Neuron (in vitro differentiated cells): ENCODE measurements around the gene SDK2.
"Not testable (repeated sequence)": the region's sequence is repeated elsewhere in the genome, so short reads cannot be mapped to it uniquely, and the experiment has no call there.

Source experiments
- H2AFZ ChIP-seq: one replicate; pipeline ENCODE4 v1.6.1; 2013; ENCODE audit warnings: low read depth, mild to moderate bottlenecking, inconsistent platforms, low read length, moderate library complexity
- H3K27me3 ChIP-seq: one replicate; pipeline ENCODE4 v1.6.1; 2013; ENCODE audit warnings: low read length; ENCODE audit not compliant: insufficient read depth
- H3K36me3 ChIP-seq: one replicate; pipeline ENCODE4 v1.6.1; 2013; ENCODE audit warnings: low read length; ENCODE audit not compliant: insufficient read depth
- H3K4me1 ChIP-seq: one replicate; pipeline ENCODE4 v1.6.1; 2013; ENCODE audit warnings: low read length; ENCODE audit not compliant: insufficient read depth
- H3K4me3 ChIP-seq: 2 replicates; pipeline ENCODE4 v1.5.1; 2013; ENCODE audit warnings: mild to moderate bottlenecking, low read length, moderate library complexity
- H3K9me3 ChIP-seq: one replicate; pipeline ENCODE4 v1.6.1; 2013; ENCODE audit warnings: low read length

Gene SDK2

DNA sequence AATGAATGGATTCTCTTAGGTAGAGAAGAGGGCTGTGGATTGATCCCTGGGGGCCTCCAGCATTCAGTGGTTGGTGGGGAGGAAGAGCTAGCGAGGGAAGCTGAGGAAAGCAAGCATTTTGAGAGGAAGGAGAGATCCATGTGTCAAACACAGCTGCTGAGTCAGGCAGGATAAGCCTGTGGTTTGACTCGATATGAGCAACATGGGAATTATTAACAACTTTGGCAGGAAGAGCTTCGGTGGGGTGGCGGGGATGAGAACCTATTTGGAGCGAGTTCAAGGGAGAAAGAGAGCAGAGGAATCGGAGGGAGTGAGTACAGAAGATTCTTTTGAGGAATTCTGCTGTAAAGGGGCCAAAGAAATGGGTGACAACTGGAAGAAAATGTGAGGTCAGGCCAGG lies 273.0 kb downstream of the SDK2 start:
- H3K27me3 ChIP-seq: no peaks in the 10 kb centered on the region
- H2AFZ ChIP-seq: no peak overlapping the region
- no peak overlapping the region for H3K4me3 ChIP-seq
- peaks cover 4% of the 10 kb centered on the region for H3K4me1 ChIP-seq
- no peaks in the 10 kb centered on the region for H3K9me3 ChIP-seq
- H3K36me3 ChIP-seq: peaks cover 16% of the 10 kb centered on the region

DNA sequence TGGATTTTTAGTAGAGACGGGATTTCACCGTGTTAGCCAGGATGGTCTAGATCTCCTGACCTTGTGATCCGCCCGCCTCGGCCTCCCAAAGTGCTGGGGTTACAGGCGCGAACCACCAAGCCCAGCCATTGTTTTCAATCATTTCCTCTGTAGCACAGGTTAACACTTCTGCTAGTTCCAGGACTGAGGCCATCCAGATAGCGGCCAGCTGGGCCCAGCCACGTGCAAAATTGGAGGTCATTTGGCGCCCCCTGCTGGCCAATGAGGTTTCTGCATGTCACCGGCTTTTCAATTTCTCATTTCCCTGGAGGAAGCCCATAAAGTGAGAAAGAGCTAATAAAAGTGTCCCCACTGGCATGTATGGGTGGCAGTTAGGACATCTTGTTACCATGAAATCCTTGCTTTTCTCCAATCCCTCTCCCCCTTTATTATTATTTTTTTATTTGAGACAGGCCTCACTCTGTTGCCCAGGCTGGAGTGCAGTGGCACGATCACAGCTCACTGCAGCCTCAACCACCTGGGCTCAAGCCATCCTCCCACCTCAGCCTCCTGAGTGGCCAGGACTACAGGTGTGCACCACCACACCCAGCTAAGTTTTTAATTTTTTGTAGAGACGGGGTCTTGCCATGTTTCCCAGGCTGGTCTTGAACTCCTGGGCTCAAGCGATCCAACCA lies 274.3 kb downstream of the SDK2 start:
- H3K4me1 ChIP-seq: peaks cover 13% of the 10 kb centered on the region
- not testable (repeated sequence) for H3K27me3 ChIP-seq, H3K4me3 ChIP-seq

DNA sequence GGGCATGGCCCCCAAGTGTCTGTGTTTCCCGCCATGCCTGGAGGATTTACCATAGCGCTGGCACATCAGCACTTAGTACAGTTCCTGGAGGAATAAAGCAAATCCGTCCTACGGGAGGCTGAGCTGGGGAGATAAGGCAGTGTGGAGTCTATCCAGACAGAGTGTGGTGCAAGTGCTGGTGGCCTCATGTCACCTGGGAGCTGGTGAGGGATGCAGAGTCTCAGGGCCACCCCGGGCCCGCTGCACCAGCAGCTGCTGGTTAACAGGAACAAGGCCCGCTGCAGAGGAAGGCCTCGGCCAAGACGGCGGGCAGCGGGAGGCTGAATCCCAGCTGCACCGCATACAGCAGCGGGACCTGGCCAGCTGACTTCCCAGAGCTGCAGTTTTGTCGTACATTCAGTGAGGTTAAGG lies 275.1 kb downstream of the SDK2 start:
- Histone ChIP-seq H3K27me3 (no peaks in the 10 kb centered on the region), H3K9me3 (no peaks in the 10 kb centered on the region), H3K4me1 (peaks cover 13% of the 10 kb centered on the region), H2AFZ (no peak overlapping the region), H3K4me3 (no peak overlapping the region), H3K36me3 (peaks cover 13% of the 10 kb centered on the region)

More for the DNA sequence above, 274.3 kb downstream of the SDK2 start:
- not testable (repeated sequence) for H2AFZ ChIP-seq, H3K9me3 ChIP-seq
- H3K36me3 ChIP-seq: peaks cover 13% of the 10 kb centered on the region

DNA sequence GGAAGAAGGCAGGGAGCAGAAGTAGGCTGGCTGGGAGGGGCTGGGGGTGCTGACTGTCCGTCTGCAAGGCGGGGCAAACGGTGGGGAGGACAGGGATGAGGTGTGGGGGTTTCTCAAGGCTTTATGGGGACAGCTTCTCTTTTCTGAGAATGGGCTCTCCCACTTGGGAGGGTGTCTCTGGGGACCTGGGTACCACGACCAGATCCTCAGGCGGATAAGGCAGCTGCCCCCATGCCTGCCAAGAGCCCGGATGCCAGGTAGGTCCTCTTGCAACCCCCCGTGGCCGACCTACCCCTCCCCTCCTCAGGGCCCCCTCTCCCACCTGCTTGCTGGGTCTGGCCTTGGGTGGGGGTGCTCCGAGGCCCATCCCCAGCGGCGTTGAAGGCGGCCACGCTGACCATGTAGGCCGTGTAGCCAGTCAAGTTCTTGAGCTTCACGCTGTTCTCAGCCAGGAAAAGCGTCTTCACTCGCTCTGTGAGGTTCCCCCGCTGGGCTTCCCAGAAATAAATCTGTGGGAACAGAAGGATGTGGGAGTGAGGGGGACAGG lies 276.1 kb downstream of the SDK2 start:
- no peaks in the 10 kb centered on the region for H3K9me3 ChIP-seq
- peaks cover 18% of the 10 kb centered on the region for H3K36me3 ChIP-seq
- no peak overlapping the region for H2AFZ ChIP-seq
- peaks cover 13% of the 10 kb centered on the region for H3K4me1 ChIP-seq
- no peak overlapping the region for H3K4me3 ChIP-seq
- H3K27me3 ChIP-seq: no peaks in the 10 kb centered on the region

DNA sequence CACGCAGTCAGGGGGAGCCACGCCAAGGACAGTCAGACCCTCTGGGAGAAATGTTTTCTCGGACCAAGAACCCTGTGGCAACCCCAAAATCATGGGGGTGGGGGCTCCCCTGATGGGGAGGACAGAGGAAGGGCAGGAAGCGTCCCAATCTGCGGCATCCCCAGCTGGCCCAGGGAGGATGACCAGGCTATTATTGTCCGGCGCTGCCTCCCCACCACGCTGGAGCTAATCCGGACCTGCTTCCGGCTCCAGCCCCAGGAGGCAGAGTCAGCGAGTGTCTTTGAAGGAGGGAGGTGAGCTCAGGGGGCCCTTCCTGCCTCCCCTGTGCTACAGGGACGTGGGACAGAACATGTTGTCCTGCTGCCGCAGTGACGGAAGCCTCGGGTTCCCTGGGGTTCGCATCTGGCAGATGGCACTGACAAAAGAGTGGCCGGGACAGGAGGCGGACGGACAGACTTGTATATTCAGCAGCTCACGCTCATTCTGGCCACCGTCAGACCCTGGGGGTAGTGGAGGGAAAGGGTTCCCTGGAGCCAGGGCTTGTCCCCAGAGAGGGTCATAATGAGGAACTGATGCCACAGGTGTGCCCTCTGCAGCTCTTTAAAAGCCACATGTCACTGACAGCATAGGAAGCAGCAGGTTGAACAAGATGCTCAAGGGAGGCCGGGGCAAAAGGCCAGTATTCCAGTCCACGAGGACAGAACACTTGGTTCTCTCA lies 278.2 kb downstream of the SDK2 start:
- peaks cover 10% of the 10 kb centered on the region for H3K36me3 ChIP-seq
- no peak overlapping the region for H2AFZ ChIP-seq
- no peak overlapping the region for H3K4me3 ChIP-seq
- no peaks in the 10 kb centered on the region for H3K27me3 ChIP-seq
- no peaks in the 10 kb centered on the region for H3K9me3 ChIP-seq
- H3K4me1 ChIP-seq: peaks cover 13% of the 10 kb centered on the region

DNA sequence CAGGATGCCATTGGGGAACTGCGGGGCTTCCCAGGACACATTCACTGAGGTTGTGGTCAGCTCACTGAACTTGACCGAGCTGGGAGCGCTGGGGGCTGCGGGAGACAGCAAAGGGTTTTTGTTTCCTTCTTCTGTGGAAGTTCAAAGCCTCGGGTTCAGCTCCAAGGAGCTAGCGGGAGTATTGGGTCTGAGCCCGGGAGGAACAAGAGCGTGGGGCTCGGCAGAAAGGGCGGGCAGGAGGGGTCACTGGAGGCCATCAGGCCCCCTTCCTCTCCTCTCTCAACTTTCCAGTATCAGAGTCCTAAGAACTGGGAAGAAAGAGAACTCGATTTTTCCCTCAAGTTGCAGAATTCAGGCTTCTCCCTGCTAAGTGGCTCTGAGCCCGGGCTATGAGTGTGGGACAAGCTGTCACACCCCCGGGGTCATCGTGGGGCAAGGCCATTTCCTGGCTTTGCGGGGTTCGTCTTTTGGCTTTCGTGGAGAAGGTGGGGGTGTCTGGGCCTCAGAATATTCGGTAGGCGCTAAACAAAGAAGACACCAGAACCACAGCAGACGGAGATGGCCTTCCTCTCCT lies 278.9 kb downstream of the SDK2 start:
- no peaks in the 10 kb centered on the region for H3K27me3 ChIP-seq
- no peaks in the 10 kb centered on the region for H3K9me3 ChIP-seq
- peaks cover 10% of the 10 kb centered on the region for H3K36me3 ChIP-seq
- H3K4me3 ChIP-seq: no peak overlapping the region
- no peak overlapping the region for H2AFZ ChIP-seq
- peaks cover 13% of the 10 kb centered on the region for H3K4me1 ChIP-seq

DNA sequence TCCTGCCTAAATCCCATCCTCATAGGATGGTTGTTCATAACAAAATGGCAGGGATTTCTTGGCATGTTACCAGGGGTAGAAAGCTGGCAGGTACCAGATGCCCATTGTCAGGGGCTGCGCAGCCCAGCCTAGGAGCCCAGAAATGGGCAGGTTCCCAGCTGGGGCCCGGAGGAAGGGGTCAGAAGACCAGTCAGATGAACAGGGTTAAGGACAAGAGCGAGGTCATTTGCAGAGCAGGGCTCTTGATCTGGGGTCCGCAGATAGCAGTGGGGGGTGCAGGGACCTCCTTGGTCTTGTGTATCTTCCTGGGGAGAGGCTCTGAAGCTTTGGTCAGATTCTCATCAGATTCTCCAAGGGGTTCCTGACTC lies 280.1 kb downstream of the SDK2 start:
- no peak overlapping the region for H2AFZ ChIP-seq
- no peaks in the 10 kb centered on the region for H3K9me3 ChIP-seq
- no peak overlapping the region for H3K4me3 ChIP-seq
- no peaks in the 10 kb centered on the region for H3K27me3 ChIP-seq
- peaks cover 10% of the 10 kb centered on the region for H3K36me3 ChIP-seq
- peaks cover 13% of the 10 kb centered on the region for H3K4me1 ChIP-seq

DNA sequence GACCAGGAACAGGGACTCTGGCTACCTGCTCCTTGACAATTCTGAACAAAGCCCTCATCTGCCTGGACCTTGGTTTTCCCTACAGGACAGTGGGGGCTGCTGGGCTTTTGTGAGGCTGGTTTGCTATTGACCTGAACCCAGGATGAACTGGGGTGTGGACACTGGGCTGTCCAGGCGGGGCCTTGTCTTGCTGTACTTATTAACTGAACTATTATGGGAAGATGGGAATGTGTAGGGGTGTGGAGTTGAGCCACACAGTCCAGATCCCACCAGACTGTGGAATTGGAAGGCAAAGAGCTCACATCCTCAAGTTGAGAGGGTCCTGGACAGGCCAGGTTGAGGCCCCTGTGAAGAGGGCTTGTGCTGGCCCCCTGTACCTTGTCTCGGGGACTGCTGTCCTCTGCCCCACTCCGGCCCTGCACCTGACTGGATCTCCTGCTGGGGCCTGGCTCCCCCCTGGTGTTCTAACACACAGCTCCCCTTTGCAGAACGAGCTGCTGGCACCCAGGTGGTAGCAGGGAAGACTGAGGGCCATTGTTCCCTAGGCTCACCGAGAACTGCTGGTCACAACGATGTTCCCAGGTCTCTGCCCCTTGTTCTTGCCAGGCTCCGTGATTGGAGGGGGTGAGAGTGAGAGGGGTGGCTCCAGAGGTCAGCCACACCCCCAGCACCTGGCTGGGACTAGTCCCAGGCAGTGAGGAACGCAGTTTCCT lies 280.6 kb downstream of the SDK2 start:
- peaks cover 13% of the 10 kb centered on the region for H3K4me1 ChIP-seq
- H2AFZ ChIP-seq: no peak overlapping the region
- H3K27me3 ChIP-seq: no peaks in the 10 kb centered on the region
- H3K9me3 ChIP-seq: no peaks in the 10 kb centered on the region
- H3K4me3 ChIP-seq: no peak overlapping the region
- peaks cover 10% of the 10 kb centered on the region for H3K36me3 ChIP-seq

DNA sequence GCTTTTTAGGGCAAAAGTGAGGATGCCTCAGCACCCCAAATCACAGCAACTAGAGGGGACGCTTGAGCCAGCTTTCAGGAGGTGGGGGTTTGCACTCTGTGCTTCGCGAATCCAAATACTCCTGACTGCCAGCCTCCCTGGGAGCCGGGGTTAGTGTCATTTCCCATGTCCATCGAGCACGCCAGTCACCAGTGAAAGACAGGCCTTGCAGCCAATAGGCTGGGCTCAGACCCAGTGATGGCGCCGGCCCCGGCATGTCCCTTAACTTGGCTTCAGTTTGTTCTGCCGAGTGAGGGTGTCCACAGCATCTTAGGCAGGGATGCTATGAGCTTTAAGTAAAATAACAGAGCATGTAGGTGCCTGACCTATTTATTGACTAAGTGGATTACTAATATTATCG lies 281.5 kb downstream of the SDK2 start:
- no peak overlapping the region for H3K4me3 ChIP-seq
- no peaks in the 10 kb centered on the region for H3K9me3 ChIP-seq
- peaks cover 13% of the 10 kb centered on the region for H3K4me1 ChIP-seq
- no peak overlapping the region for H2AFZ ChIP-seq
- H3K27me3 ChIP-seq: no peaks in the 10 kb centered on the region
- peaks cover 9% of the 10 kb centered on the region for H3K36me3 ChIP-seq

DNA sequence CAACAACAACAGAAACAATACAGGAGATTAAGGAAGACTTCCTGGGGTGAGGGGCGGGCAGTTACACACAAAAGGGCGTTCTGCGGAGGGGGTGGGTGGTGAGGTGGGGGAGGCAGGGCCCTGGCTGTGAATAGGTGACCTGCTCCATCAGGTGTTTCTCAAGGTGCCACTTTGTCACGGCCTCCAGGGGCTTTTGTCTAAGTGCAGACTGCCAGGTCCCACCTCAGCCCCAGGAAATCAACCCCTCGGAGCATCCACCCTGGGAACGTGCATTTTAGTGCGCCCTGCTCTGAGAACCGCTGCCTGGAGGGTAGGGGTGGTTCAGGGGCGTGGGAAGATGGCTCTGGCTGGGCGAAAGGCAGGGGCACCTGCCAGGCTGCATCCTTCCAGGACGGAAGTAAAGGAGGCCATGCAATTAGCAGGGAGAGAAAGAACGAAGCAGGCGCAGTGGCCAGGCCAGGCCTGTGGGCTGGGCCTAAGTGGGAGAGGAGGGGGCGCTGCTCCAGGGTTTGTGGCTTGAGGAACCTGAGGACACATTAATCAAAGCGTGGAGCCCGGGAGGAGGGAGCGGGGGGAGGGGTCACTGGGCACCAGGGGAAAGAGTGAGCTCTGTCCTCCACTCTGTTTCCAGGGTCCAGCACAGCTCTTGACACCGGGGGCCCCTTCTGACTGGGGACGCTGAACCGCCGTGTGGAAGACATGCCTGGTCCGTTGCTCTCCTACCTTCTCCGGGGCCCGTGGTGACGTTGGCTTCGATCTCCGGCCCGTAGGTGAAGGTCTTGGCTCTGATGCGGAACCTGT lies 283.1 kb downstream of the SDK2 start:
- Histone ChIP-seq H3K9me3 (no peaks in the 10 kb centered on the region), H3K36me3 (peaks cover 13% of the 10 kb centered on the region), H3K4me1 (peaks cover 8% of the 10 kb centered on the region), H3K27me3 (no peaks in the 10 kb centered on the region), H2AFZ (no peak overlapping the region), H3K4me3 (no peak overlapping the region)

DNA sequence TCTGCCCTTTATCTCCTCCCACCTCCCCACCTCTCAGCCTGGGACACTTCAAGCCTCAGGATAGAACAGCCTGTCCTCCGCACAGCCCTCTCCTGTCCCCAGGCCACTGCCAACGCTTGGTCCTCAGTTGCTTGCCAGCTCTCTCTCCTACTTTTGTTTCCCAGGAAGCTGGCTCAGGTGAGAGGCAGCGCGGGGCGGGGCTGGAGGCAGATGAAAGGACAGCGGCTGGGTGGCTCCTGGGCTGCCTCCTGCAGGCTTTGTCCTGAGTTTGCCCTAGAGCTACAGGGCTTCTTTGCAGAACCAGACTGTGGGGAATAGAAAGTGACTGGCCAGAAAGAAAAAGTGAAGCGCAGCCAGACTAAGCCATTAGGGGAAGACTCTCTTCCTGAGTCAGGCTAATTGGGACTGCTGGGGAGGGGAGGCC lies 284.2 kb downstream of the SDK2 start:
- peaks cover 17% of the 10 kb centered on the region for H3K36me3 ChIP-seq
- H3K27me3 ChIP-seq: no peaks in the 10 kb centered on the region
- no peaks in the 10 kb centered on the region for H3K4me1 ChIP-seq
- no peaks in the 10 kb centered on the region for H3K9me3 ChIP-seq
- no peak overlapping the region for H3K4me3 ChIP-seq
- no peak overlapping the region for H2AFZ ChIP-seq

DNA sequence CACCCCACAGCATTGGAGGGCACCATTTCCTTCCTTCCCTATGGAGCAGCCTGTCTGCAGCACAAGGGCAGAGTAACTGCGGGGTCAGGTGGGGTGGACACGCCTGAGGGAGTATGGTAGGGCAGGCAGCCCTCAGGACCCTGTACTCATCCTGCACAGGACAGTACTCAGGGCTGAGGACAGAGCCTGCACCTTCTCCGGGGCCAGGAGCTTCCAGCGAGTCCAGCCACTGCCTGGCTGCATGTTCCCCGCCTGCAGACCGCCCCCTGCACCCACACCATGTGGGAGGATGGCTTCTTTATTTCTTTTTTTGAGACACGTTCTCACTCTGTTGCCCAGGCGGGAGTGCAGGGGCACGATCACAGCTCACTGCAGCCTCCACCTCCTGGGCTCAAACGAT lies 284.9 kb downstream of the SDK2 start:
- H3K4me1 ChIP-seq: no peaks in the 10 kb centered on the region
- H3K27me3 ChIP-seq: no peaks in the 10 kb centered on the region
- peaks cover 18% of the 10 kb centered on the region for H3K36me3 ChIP-seq
- no peaks in the 10 kb centered on the region for H3K9me3 ChIP-seq
- no peak overlapping the region for H3K4me3 ChIP-seq
- no peak overlapping the region for H2AFZ ChIP-seq
